Large intestine (tissue), 3 donors: ENCODE results near the gene HPCAL1. TPM values are rescaled to one million over a fixed set of nuclear protein-coding genes. Genes with fewer than 3 reads are reported as not detected.

Experiments
- DNase-seq, 2 donors: peaks; one replicate each; pipeline versions ENCODE4 v3.0.0 to v3.0.0-alpha.2; 2013
- H3K27ac ChIP-seq: one replicate; pipeline ENCODE4 v1.5.1; 2013; ENCODE audit warnings: low read length
- H3K27me3 ChIP-seq: 2 replicates; pipeline ENCODE4 v1.6.1; 2013; ENCODE audit warnings: low read length; ENCODE audit not compliant: control insufficient read depth, insufficient read depth
- H3K36me3 ChIP-seq: 2 replicates; pipeline ENCODE4 v1.6.1; 2013; ENCODE audit warnings: low read length; ENCODE audit not compliant: control insufficient read depth, insufficient read depth
- H3K4me1 ChIP-seq: one replicate; pipeline ENCODE4 v1.6.1; 2013; ENCODE audit warnings: low read length; ENCODE audit not compliant: control insufficient read depth, insufficient read depth
- H3K4me3 ChIP-seq: one replicate; pipeline ENCODE4 v1.5.1; 2013; ENCODE audit warnings: low read length
- H3K9me3 ChIP-seq: one replicate; pipeline ENCODE4 v1.6.1; 2013; ENCODE audit warnings: mild to moderate bottlenecking, low read depth, low read length, moderate library complexity; ENCODE audit not compliant: control insufficient read depth
- WGBS: methylation state at CpG from one replicate; pipeline ENCODE4 v1.1.5; 2013; ENCODE audit warnings: low lambda C conversion rate; ENCODE audit not compliant: insufficient coverage; 5-methylcytosine and 5-hydroxymethylcytosine counted together
- polyA plus RNA-seq: library from polyadenylated mRNA; unstranded; fragments of 120-200 nt; gene quantifications from one replicate; pipeline ENCODE4 v1.2.1, GENCODE V29; 2013

Gene HPCAL1
- polyA plus RNA-seq, 1 donor = 68.7 TPM

DNA sequence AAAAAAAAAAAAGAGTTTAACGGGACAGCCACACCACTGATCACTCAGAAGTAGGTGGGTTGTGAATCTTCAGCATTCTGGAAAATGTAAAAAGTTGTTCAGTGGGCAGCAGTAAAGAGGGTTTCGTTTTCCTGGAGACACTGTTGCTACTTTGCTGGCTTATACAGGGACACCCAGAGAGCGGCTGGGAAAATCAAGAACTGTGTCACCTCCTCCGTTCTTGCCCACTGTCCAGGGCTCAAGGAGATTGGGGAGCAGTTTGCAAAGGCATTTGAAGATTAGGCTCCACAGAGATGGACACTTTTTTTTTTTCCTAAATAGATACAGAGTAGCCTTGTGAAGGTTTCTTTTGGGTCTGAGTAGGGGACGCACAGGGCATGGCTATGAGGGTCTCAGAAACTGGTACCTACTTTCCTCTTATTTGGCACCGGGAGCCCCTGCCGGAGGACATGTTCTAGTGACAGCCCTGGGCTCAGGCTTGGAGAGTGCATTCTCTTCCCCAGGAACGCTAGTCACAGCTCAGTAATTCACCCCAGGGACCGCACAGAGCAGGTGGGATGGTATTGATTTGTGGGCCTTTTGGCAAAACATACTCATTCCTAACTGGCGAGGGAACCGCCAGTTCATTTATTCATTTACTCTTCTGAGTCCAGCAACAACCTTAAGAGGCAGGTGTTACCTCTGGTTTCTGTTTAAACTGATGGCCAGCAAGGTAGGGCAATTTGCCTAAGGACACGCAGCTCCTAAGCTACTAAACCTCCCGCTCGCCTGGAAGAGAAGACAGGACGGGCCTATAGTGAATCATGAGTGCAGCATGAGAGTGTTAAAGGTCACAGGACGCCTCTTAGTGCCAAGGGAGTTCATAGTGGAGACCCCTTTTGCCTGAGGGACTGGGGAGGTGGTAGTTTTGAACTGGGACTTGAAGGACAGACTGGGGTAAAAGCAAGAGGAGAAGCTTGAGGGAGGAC lies 53.1 kb downstream of the HPCAL1 start:
- H3K9me3 ChIP-seq = peaks cover 2% of the 10 kb centered on the region
- H3K36me3 ChIP-seq = peaks cover 39% of the 10 kb centered on the region
- H3K27ac ChIP-seq = no peak overlapping the region
- H3K4me1 ChIP-seq = no peaks in the 10 kb centered on the region
- DNase-seq = no peak
- H3K27me3 ChIP-seq = no peaks in the 10 kb centered on the region
- no CpG with 5 or more reads among the region's 16 CpGs for whole genome bisulfite sequencing
- H3K4me3 ChIP-seq = no peak overlapping the region

- no peak for DNase-seq
- H3K27ac ChIP-seq = no peak overlapping the region
- no CpG with 5 or more reads among the region's 8 CpGs for WGBS
- H3K9me3 ChIP-seq = peaks cover 2% of the 10 kb centered on the region
- no peaks in the 10 kb centered on the region for H3K4me1 ChIP-seq
- H3K4me3 ChIP-seq = no peak overlapping the region
- peaks cover 39% of the 10 kb centered on the region for H3K36me3 ChIP-seq
- H3K27me3 ChIP-seq = no peaks in the 10 kb centered on the region
Observed at GRCh38 chr2:10356439-10356811, 53.7 kb downstream of the HPCAL1 start.

DNA sequence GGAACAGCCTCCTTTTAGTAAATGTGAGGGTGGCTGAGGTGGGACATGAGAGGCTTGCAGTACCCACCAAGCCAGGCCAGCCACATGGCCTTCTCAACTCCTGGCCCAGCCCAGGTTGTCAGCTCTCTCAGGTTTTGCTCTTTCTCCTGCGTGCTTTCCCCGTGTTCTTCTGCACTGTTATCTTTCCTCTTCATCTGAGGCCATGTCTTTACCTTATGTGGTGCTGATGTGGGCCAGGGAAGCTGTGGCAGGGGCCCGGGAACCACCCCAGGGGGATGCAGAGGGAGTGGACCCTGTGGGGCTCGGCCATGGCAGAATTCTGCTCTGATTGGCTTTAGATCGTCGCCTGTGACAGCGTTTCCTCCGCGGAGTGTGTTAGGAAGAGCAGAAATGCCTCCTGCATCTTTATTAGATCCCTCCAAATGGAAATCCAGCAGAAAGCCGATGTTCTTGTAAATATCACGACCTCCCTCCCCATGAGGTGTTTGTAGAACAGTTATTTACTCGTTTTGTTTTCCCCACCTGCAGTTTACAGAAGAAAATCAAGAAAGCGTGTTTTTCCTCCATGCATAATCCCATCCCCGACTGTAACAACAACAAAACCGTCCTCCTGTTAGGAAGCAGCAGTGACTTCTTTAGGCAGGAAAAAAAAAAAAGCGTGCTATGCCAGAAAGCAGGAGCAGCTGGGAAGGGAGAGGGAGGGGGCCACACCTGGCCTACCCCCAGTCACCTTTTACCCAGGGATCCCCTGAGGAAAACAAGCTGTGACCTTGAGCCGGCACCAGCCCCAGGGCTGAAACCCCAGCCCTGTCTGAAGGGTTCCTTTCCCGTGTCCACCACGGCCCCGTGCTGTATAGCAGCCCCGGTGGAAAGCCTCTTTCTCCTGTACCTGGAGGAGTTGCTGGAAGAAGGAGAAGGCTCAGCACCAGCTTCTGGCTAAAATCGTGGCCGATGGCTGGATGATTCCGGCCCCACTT lies 54.8 kb downstream of the HPCAL1 start:
- Histone ChIP-seq H3K36me3 (peaks cover 39% of the 10 kb centered on the region), H3K4me3 (no peak overlapping the region), H3K9me3 (peaks cover 2% of the 10 kb centered on the region), H3K27me3 (no peaks in the 10 kb centered on the region), H3K4me1 (no peaks in the 10 kb centered on the region), H3K27ac (no peak overlapping the region)
- DNase-seq = no peak
- no CpG with 5 or more reads among the region's 24 CpGs for WGBS

GRCh38 chr2:10359246-10359645 lies 56.5 kb downstream of the HPCAL1 start:
- no CpG with 5 or more reads among the region's 8 CpGs for WGBS
- no peak overlapping the region for H3K4me3 ChIP-seq
- H3K9me3 ChIP-seq = peaks cover 2% of the 10 kb centered on the region
- peaks cover 33% of the 10 kb centered on the region for H3K36me3 ChIP-seq
- no peak for DNase-seq
- H3K27ac ChIP-seq = no peak overlapping the region
- H3K27me3 ChIP-seq = no peaks in the 10 kb centered on the region
- no peaks in the 10 kb centered on the region for H3K4me1 ChIP-seq

DNA sequence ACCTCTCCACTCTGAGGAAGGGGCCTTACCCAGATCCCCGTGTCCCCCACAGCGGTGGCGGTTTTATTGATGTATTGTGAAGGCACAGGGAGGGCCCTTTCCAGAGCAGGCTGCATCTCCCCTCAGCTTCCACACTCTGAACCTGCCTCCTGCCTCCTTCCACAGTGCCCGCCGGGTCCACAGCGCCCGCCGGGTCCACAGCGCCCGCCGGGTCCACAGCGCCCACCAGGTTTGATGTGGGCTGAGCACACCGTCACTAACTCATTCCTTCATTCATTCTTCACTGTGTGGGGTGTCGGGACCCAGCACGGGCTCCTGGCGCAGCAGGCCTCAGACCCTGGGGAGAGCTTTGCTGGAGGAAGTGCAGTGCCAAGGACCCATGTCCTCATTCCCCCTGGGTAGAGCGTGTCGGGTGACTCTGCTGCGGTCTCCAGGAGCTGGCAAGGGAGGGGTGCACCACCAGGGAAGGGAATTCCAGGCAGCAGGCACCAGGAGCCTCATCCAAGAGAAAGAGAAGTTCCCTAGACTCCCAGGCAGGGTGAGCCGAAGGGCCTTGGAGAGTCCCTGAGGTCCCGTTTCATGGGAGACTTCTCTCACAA lies 57.1 kb downstream of the HPCAL1 start:
- H3K27ac ChIP-seq = no peak overlapping the region
- no peak overlapping the region for H3K4me3 ChIP-seq
- peaks cover 2% of the 10 kb centered on the region for H3K9me3 ChIP-seq
- no peaks in the 10 kb centered on the region for H3K27me3 ChIP-seq
- H3K36me3 ChIP-seq = peaks cover 27% of the 10 kb centered on the region
- DNase-seq = no peak
- WGBS = no CpG with 5 or more reads among the region's 21 CpGs
- H3K4me1 ChIP-seq = no peaks in the 10 kb centered on the region

GRCh38 chr2:10360460-10360849 lies 57.8 kb downstream of the HPCAL1 start:
- Histone ChIP-seq H3K27me3 (no peaks in the 10 kb centered on the region), H3K4me3 (no peak overlapping the region), H3K9me3 (peaks cover 2% of the 10 kb centered on the region), H3K27ac (no peak overlapping the region), H3K4me1 (peaks cover under 1% of the 10 kb centered on the region), H3K36me3 (peaks cover 26% of the 10 kb centered on the region)
- 80% methylated on average over 1 of the region's 8 CpGs for WGBS
- DNase-seq = no peak

DNA sequence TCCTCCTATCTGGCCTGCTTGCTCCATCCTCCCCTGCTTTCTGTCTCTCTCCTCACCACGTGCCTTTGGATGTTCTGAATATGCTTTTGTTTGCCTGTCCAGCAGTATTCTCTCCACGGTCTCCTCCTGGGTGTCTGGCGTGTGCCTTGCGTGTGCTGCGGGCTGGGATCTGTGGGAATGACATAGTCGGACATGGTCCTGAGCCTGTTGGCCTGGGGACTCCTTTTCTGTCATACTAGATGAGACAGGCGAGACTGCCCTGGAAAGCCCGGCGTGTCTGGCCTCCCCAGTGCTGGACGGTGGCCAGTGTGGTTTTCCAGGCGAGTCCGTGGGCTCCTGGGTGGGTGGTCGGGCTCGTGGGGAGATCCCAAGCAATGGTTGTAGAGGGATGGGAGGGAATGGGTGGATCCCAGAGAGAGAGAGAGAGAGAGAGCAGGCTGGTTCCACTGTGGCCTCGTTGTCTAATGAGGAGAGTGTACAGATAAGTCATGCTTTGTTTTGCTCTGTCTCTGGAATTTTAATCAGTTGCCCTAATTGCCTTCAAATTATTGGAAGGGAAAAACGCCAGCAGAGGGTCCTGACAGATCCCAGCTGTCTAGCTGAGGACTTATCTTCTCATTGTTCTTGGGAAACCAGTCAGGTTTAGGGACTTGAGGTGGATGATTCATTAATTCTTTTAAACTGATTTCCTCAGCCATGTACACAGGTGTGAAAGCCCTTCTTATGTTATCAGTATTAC lies 58.3 kb downstream of the HPCAL1 start:
- H3K36me3 ChIP-seq = peaks cover 25% of the 10 kb centered on the region
- DNase-seq = no peak
- peaks cover 2% of the 10 kb centered on the region for H3K9me3 ChIP-seq
- no CpG with 5 or more reads among the region's 16 CpGs for WGBS
- H3K27me3 ChIP-seq = no peaks in the 10 kb centered on the region
- no peak overlapping the region for H3K4me3 ChIP-seq
- peaks cover 6% of the 10 kb centered on the region for H3K4me1 ChIP-seq
- H3K27ac ChIP-seq = no peak overlapping the region

- H3K27ac ChIP-seq = no peak overlapping the region
- WGBS = no CpG with 5 or more reads among the region's 14 CpGs
- peaks cover 2% of the 10 kb centered on the region for H3K9me3 ChIP-seq
- H3K4me1 ChIP-seq = peaks cover 6% of the 10 kb centered on the region
- peaks cover 21% of the 10 kb centered on the region for H3K36me3 ChIP-seq
- no peaks in the 10 kb centered on the region for H3K27me3 ChIP-seq
- DNase-seq = no peak
- H3K4me3 ChIP-seq = no peak overlapping the region
Observed at GRCh38 chr2:10362096-10362897, 59.6 kb downstream of the HPCAL1 start.

GRCh38 chr2:10362898-10363454 lies 60.3 kb downstream of the HPCAL1 start:
- H3K4me3 ChIP-seq = no peak overlapping the region
- H3K27ac ChIP-seq = no peak overlapping the region
- no peak for DNase-seq
- peaks cover 21% of the 10 kb centered on the region for H3K36me3 ChIP-seq
- H3K4me1 ChIP-seq = peaks cover 8% of the 10 kb centered on the region
- no peaks in the 10 kb centered on the region for H3K27me3 ChIP-seq
- WGBS = no CpG with 5 or more reads among the region's 8 CpGs
- H3K9me3 ChIP-seq = peaks cover 2% of the 10 kb centered on the region
